T-helper 1 cell (primary cell): ENCODE measurements around the gene CHRM3.

Experiments
- DNase-seq, 5 donors: peaks; one replicate each; pipeline ENCODE4 v3.0.0-alpha.2; 2012 to 2020

The CHRM3 gene

GRCh38 chr1:239417221-239417620 is 30.9 kb downstream of the CHRM3 start:
- DNase-seq = no peak

GRCh38 chr1:239417986-239418640 is 31.7 kb downstream of the CHRM3 start:
- DNase-seq = no peak

GRCh38 chr1:239418681-239419080 is 32.3 kb downstream of the CHRM3 start:
- no peak for DNase-seq

- no peak for DNase-seq
Measured at GRCh38 chr1:239421811-239422210, 35.4 kb downstream of the CHRM3 start.

- DNase-seq = no peak
Measured at GRCh38 chr1:239422818-239423217, 36.5 kb downstream of the CHRM3 start.

- DNase-seq = no peak
Measured at GRCh38 chr1:239426821-239427475, 40.6 kb downstream of the CHRM3 start.

GRCh38 chr1:239427712-239428111 is 41.3 kb downstream of the CHRM3 start:
- DNase-seq = no peak

GRCh38 chr1:239428120-239428710 is 41.8 kb downstream of the CHRM3 start:
- DNase-seq = no peak

GRCh38 chr1:239429163-239429562 is 42.8 kb downstream of the CHRM3 start:
- no peak for DNase-seq

GRCh38 chr1:239432255-239432654 is 45.9 kb downstream of the CHRM3 start:
- no peak for DNase-seq

GRCh38 chr1:239434181-239434580 is 47.8 kb downstream of the CHRM3 start:
- DNase-seq = no peak
